Adipocyte (in vitro differentiated cells): ENCODE measurements around the gene CLTCL1.
A peak's percentile ranks its signal among the peaks of the same experiment; 100 is the strongest.

Source experiments
- DNase-seq: peaks from one replicate; pipeline ENCODE4 v3.0.0-alpha.2; 2015; ENCODE audit warnings: low read depth
- H3K27me3 ChIP-seq: replicated peaks from 2 replicates; pipeline ENCODE4 v1.7.0; 2013; ENCODE audit warnings: mild to moderate bottlenecking, low read length, moderate library complexity; ENCODE audit not compliant: control insufficient read depth, insufficient read depth
- H3K36me3 ChIP-seq: 2 replicates; pipeline ENCODE4 v1.7.0; 2013; ENCODE audit warnings: low read length, mild to moderate bottlenecking, moderate library complexity; ENCODE audit not compliant: control insufficient read depth, insufficient read depth, severe bottlenecking
- H3K4me1 ChIP-seq: 2 replicates; pipeline ENCODE4 v1.7.0; 2013; ENCODE audit warnings: mild to moderate bottlenecking, low read length, moderate library complexity; ENCODE audit not compliant: control insufficient read depth, insufficient read depth
- H3K4me3 ChIP-seq: 2 replicates; pipeline ENCODE4 v1.7.0; 2013; ENCODE audit warnings: mild to moderate bottlenecking, low read length, moderate library complexity
- H3K9ac ChIP-seq: 2 replicates; pipeline ENCODE4 v1.7.0; 2013; ENCODE audit warnings: mild to moderate bottlenecking, low read length, moderate library complexity
- H3K9me3 ChIP-seq: 2 replicates; pipeline ENCODE4 v1.7.0; 2013; ENCODE audit warnings: mild to moderate bottlenecking, low read length, moderate library complexity; ENCODE audit not compliant: control insufficient read depth

Gene CLTCL1

GRCh38 chr22:19143212-19143611 is 148.3 kb downstream of the CLTCL1 start:
- H3K27me3 ChIP-seq: peaks cover 16% of the 10 kb centered on the region
- H3K4me3 ChIP-seq: peak overlapping the region; percentile 96
- H3K9me3 ChIP-seq: no peaks in the 10 kb centered on the region
- peaks cover 8% of the 10 kb centered on the region for H3K4me1 ChIP-seq
- peaks cover 41% of the 10 kb centered on the region for H3K36me3 ChIP-seq
- no peak overlapping the region for H3K9ac ChIP-seq
- no peak for DNase-seq

DNA sequence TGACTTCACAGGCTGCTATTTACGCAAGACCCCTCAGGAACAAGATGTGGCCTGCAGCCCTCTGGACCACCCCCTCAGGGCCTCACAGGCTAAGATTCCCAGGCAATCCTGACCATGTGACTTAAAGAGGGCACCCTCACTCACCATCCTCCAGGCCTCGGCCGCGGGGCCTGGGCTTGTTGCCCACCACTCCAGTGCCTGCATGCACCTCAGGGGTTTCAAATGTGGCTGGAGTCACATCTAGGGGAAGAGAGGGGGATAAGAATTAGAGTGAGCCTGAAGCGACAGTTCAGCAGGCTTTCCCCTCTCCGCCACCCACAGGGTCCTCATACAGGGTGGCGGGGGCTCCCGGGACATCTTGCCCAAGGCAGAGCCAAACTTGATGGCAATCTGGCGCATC is 149.1 kb downstream of the CLTCL1 start:
- H3K27me3 ChIP-seq: peaks cover 7% of the 10 kb centered on the region
- H3K4me1 ChIP-seq: peaks cover 8% of the 10 kb centered on the region
- H3K4me3 ChIP-seq: no peak overlapping the region
- DNase-seq: no peak
- H3K9ac ChIP-seq: no peak overlapping the region
- no peaks in the 10 kb centered on the region for H3K9me3 ChIP-seq
- H3K36me3 ChIP-seq: peaks cover 49% of the 10 kb centered on the region

GRCh38 chr22:19139974-19140373 is 151.5 kb downstream of the CLTCL1 start:
- H3K9ac ChIP-seq: no peak overlapping the region
- no peaks in the 10 kb centered on the region for H3K9me3 ChIP-seq
- H3K27me3 ChIP-seq: no peaks in the 10 kb centered on the region
- H3K4me3 ChIP-seq: no peak overlapping the region
- H3K4me1 ChIP-seq: peaks cover 8% of the 10 kb centered on the region
- no peak for DNase-seq
- H3K36me3 ChIP-seq: peaks cover 68% of the 10 kb centered on the region

GRCh38 chr22:19139001-19139356 is 152.5 kb downstream of the CLTCL1 start:
- H3K9ac ChIP-seq: no peak overlapping the region
- no peak for DNase-seq
- no peaks in the 10 kb centered on the region for H3K9me3 ChIP-seq
- peaks cover 78% of the 10 kb centered on the region for H3K36me3 ChIP-seq
- peaks cover 8% of the 10 kb centered on the region for H3K4me1 ChIP-seq
- H3K27me3 ChIP-seq: no peaks in the 10 kb centered on the region
- no peak overlapping the region for H3K4me3 ChIP-seq

DNA sequence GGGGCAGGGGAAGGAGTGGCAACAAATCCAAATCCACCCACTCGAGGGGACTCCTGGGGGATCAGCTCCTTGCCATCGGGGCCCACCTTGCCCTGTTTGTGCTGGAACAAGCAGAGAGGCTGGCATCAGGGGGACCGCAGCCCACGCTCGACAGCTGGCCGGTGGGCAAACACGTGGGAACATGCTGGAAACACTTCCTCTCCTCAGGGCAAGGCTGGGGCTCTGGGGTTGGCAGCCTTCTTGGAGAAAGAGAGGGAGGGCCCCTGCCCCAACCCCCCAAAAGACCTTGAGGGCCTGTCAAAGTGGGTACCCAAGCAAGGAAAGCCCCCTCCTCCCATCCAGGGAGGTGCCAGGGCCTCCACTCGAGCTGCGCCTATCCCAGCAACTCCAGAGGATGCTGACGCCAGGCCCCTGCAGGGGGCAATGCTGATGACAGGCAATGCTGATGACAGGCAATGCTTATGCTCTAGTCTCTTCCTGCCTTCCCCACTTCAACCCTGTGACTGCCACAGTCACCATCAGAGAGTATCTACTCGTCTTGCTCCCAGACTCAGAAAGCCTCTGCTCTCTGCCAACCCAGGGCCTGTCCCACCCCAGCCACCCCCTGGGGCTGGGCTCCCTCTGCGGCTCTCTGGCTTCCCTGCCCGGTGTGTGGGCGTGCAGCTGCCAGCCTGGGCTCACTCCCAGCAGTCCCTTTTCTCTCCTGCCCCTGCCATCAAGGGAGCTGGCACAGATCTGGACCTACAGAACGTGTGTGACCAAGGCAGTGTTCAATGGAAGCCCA is 153.1 kb downstream of the CLTCL1 start:
- Histone ChIP-seq H3K27me3 (no peaks in the 10 kb centered on the region), H3K4me1 (peaks cover 3% of the 10 kb centered on the region), H3K4me3 (no peak overlapping the region), H3K9me3 (no peaks in the 10 kb centered on the region), H3K9ac (no peak overlapping the region), H3K36me3 (peaks cover 83% of the 10 kb centered on the region)
- no peak for DNase-seq

DNA sequence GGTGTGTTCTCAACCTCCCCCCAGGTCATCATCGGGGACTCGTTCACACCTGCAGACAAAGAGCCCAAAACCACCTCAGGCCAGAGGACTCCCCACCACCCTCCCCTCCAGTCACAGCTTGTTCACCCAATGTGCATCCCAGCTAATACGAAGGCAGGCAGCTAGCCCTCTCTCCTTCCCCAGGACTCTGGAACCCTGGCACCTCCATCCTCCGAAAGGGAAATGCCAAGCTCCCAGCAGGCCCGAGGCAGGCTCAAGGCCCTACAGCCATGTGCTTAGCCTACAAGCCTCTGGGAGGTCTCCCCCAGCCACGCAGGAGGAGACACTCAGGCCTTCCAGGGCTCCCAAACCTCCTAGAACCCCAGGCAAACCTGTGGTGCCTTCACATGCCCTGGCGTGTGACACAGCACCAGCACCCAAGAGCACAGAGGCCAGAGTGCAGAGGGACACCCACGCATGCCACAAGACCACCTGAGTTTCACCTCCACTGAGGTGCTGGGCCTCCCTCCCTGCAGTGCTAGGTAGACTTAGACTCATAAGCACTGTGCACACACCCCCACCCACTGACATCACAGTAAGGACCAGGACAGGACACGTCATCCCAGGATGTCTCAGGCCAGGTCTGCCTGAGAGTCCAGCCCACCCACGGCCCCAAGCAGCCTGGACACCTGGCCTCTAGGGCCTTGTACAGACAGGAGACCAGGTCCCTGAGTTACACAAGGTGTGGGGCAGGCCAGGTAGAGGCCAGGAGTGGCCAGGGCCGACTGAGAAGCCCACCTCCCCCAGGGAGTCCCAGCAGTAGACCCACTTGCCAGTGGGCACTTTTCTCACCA is 153.9 kb downstream of the CLTCL1 start:
- DNase-seq: no peak
- no peaks in the 10 kb centered on the region for H3K27me3 ChIP-seq
- no peaks in the 10 kb centered on the region for H3K4me1 ChIP-seq
- H3K9me3 ChIP-seq: no peaks in the 10 kb centered on the region
- H3K9ac ChIP-seq: no peak overlapping the region
- H3K36me3 ChIP-seq: peaks cover 89% of the 10 kb centered on the region
- no peak overlapping the region for H3K4me3 ChIP-seq

DNA sequence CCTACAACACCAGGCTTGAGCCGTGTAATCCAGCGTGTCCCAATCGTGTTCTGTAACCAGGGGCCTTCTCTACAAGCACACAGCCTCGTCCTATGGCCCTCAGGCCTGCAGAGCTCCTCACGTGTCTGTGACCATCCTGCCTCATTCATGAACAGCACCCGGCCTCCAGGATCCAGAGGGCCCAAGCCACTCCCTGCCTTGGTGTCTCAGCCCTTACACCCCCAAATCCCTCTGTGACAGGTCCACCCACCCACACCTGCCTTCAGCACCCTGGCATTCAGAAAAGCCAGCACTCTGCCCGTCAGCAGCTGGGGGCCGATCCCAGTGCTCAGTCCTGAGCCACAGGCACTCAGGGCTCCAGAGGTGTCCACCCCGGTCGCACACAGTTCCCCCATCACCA is 154.6 kb downstream of the CLTCL1 start:
- Histone ChIP-seq H3K4me1 (no peaks in the 10 kb centered on the region), H3K4me3 (no peak overlapping the region), H3K9me3 (no peaks in the 10 kb centered on the region), H3K36me3 (peaks cover 82% of the 10 kb centered on the region), H3K27me3 (no peaks in the 10 kb centered on the region), H3K9ac (no peak overlapping the region)
- DNase-seq: no peak

GRCh38 chr22:19134874-19135273 is 156.6 kb downstream of the CLTCL1 start:
- H3K4me1 ChIP-seq: no peaks in the 10 kb centered on the region
- no peak overlapping the region for H3K4me3 ChIP-seq
- no peaks in the 10 kb centered on the region for H3K27me3 ChIP-seq
- H3K9ac ChIP-seq: no peak overlapping the region
- H3K9me3 ChIP-seq: no peaks in the 10 kb centered on the region
- H3K36me3 ChIP-seq: peaks cover 64% of the 10 kb centered on the region
- no peak for DNase-seq

GRCh38 chr22:19134176-19134831 is 157.2 kb downstream of the CLTCL1 start:
- Histone ChIP-seq H3K36me3 (peaks cover 59% of the 10 kb centered on the region), H3K9ac (no peak overlapping the region), H3K27me3 (no peaks in the 10 kb centered on the region), H3K4me3 (no peak overlapping the region), H3K9me3 (no peaks in the 10 kb centered on the region), H3K4me1 (no peaks in the 10 kb centered on the region)
- DNase-seq: no peak

DNA sequence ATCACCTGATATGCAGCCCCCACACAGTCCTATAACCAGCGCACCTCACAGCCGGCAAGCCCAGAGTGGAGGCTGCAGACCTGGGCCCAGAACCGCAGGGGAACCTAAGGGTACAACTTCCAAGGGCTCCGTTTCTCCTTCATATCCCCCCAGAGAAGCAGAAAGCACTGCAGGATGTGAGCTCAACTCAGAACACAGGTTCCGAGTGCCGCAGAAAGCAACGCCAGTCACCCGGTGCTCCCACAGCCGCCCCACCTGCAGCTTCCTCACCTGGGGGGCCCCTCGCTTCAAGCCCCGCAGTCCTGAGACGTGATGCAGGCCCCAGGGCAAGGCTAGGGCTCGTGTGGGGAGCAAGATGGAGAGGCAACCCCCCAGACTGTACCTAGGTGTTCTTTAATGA is 158.0 kb downstream of the CLTCL1 start:
- H3K9ac ChIP-seq: no peak overlapping the region
- H3K9me3 ChIP-seq: no peaks in the 10 kb centered on the region
- peaks cover 51% of the 10 kb centered on the region for H3K36me3 ChIP-seq
- no peak overlapping the region for H3K4me3 ChIP-seq
- DNase-seq: no peak
- no peaks in the 10 kb centered on the region for H3K4me1 ChIP-seq
- H3K27me3 ChIP-seq: no peaks in the 10 kb centered on the region

DNA sequence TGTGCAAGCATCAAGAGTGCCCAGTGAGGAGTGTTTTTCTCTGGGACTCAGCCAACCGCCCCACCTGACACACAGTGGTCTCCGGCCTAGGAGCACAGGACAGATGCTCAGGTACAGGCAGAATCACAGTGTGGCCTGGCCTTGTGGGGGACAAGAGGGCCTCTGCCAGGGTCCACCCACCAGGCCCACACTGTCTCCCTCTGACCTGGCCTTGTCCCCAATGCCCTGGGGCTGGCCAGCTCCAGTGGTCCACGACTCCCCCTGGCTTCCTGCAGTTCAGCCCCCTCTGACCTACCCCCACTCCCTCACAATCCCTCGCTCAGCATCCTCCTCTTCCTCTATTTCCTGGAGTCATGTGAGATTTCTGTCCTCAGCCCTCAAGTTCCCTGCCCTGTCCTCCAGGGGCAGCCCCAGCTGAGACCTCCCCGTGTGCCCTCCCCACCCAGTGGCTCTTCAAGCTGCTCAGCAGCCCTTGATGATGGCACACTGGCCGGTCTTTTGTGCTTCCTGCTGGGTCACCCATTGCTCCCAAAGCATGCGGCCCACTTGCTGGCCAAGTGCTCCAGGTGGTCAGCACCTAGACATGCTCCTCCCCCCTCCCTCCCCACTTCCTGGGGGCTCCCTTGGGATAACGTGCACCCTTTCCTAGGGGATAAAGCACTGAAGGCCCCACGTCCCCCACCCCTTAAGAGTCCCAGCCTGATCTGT is 158.7 kb downstream of the CLTCL1 start:
- Histone ChIP-seq H3K4me1 (no peaks in the 10 kb centered on the region), H3K36me3 (peaks cover 45% of the 10 kb centered on the region), H3K9ac (no peak overlapping the region), H3K4me3 (no peak overlapping the region), H3K9me3 (no peaks in the 10 kb centered on the region), H3K27me3 (peaks cover 3% of the 10 kb centered on the region)
- DNase-seq: no peak
